ENCODE data around the gene MAP2K3. TPM values are rescaled to one million over a fixed set of nuclear protein-coding genes. Genes with fewer than 3 reads are reported as not detected.
"Not testable (repeated sequence)": the region's sequence is repeated elsewhere in the genome, so short reads cannot be mapped to it uniquely, and the experiment has no call there.

Gene MAP2K3
- total RNA-seq, 2 experiments from 2014 or later = 27.8 to 71.5 TPM

DNA sequence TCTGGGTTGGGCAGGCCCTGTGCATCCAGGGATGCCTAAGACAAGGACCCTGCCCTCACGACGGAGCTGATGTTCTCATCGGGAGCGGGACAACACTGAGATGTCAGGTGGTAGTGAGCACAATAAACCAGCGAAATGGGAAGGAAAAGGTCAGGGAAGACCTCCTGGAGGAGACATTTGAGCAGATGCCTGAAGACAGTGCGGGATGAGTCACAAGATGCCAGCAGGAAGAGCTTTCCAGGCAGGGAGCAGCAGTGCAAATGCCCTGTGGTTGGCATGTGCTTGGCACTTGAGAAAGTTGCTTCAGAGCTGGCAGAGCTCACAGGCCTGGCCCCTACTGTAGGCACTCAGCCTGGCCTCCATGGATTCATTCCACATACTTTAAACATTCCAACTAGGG, 63.1 kb downstream of the MAP2K3 start:
- BruUV-seq (replicated peaks) = not testable (repeated sequence)

GRCh38 chr17:21348081-21348925, 63.8 kb downstream of the MAP2K3 start:
- Histone ChIP-seq H3K27ac (ENCODE audit: low read depth, low read length, poor library complexity, severe bottlenecking) (peak overlapping the region; percentile 74), H3K4me1 (ENCODE audit: insufficient read depth, low read length, poor library complexity, severe bottlenecking) (peaks cover 53% of the 10 kb centered on the region), H3K4me2 (ENCODE audit: low read length) (peak overlapping the region; percentile 52)
- intact Hi-C loops (cut with micrococcal nuclease; ENCODE audit: unreplicated experiment); H4K20me1 ChIP-seq (ENCODE audit: insufficient read depth, low read length); H3K79me2 ChIP-seq (ENCODE audit: insufficient read depth, low read depth, low read length); POLR2A ChIA-PET; BruUV-seq (replicated peaks); H3K4me3 ChIP-seq (ENCODE audit: low read depth, low read length, poor library complexity, severe bottlenecking); CTCF ChIA-PET (ENCODE audit: unreplicated experiment); H3K9me3 ChIP-seq (ENCODE audit: low read length); H3K9me2 ChIP-seq (ENCODE audit: insufficient read depth, low read length); H3K36me3 ChIP-seq (ENCODE audit: insufficient read depth, low read length); H2AFZ ChIP-seq (ENCODE audit: low read length): not testable (repeated sequence)
- peak; percentile 70 for DNase-seq (ENCODE audit: low spot score)

More for the DNA sequence above, 63.1 kb downstream of the MAP2K3 start:
- intact Hi-C loops (cut with micrococcal nuclease; ENCODE audit: unreplicated experiment); H4K20me1 ChIP-seq (ENCODE audit: insufficient read depth, low read length); H2AFZ ChIP-seq (ENCODE audit: low read length); H3K79me2 ChIP-seq (ENCODE audit: insufficient read depth, low read depth, low read length); H3K36me3 ChIP-seq (ENCODE audit: insufficient read depth, low read length); H3K9me2 ChIP-seq (ENCODE audit: insufficient read depth, low read length); DNase-seq (ENCODE audit: low spot score); H3K4me2 ChIP-seq (ENCODE audit: low read length); H3K27ac ChIP-seq (ENCODE audit: low read depth, low read length, poor library complexity, severe bottlenecking); H3K4me3 ChIP-seq (ENCODE audit: low read depth, low read length, poor library complexity, severe bottlenecking); H3K9me3 ChIP-seq (ENCODE audit: low read length); CTCF ChIA-PET (ENCODE audit: unreplicated experiment); POLR2A ChIA-PET: not testable (repeated sequence)
- H3K4me1 ChIP-seq (ENCODE audit: insufficient read depth, low read length, poor library complexity, severe bottlenecking) = peaks cover 53% of the 10 kb centered on the region

DNA sequence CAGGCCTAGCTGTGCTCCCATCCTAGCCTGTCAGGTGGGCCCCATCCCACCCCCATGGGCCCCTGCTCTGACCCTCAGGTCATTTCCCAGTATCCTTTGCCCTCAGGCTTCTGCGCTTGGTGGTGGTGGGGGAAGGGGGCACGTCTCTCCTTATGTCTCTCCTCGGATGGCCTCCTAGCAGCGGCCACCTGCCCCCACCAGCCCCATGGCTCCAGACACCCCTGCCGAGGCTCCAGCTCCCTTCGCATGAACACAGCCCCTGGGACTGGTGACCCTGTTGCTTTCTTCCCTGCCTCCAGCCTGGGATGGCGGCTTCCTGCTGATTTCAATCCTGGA, 64.4 kb downstream of the MAP2K3 start:
- Histone ChIP-seq H3K4me2 (ENCODE audit: low read length) (0 out of 2 replicates have a peak overlapping the region, but pooled peaks have one; percentile 52), H3K4me1 (ENCODE audit: insufficient read depth, low read length, poor library complexity, severe bottlenecking) (peaks cover 53% of the 10 kb centered on the region), H3K27ac (ENCODE audit: low read depth, low read length, poor library complexity, severe bottlenecking) (peak overlapping the region; percentile 74)
- POLR2A ChIA-PET; DNase-seq (ENCODE audit: low spot score); CTCF ChIA-PET (ENCODE audit: unreplicated experiment); H2AFZ ChIP-seq (ENCODE audit: low read length); H3K79me2 ChIP-seq (ENCODE audit: insufficient read depth, low read depth, low read length); intact Hi-C loops (cut with micrococcal nuclease; ENCODE audit: unreplicated experiment); H4K20me1 ChIP-seq (ENCODE audit: insufficient read depth, low read length); H3K4me3 ChIP-seq (ENCODE audit: low read depth, low read length, poor library complexity, severe bottlenecking); H3K9me2 ChIP-seq (ENCODE audit: insufficient read depth, low read length); H3K36me3 ChIP-seq (ENCODE audit: insufficient read depth, low read length); H3K9me3 ChIP-seq (ENCODE audit: low read length); BruUV-seq (replicated peaks): not testable (repeated sequence)

DNA sequence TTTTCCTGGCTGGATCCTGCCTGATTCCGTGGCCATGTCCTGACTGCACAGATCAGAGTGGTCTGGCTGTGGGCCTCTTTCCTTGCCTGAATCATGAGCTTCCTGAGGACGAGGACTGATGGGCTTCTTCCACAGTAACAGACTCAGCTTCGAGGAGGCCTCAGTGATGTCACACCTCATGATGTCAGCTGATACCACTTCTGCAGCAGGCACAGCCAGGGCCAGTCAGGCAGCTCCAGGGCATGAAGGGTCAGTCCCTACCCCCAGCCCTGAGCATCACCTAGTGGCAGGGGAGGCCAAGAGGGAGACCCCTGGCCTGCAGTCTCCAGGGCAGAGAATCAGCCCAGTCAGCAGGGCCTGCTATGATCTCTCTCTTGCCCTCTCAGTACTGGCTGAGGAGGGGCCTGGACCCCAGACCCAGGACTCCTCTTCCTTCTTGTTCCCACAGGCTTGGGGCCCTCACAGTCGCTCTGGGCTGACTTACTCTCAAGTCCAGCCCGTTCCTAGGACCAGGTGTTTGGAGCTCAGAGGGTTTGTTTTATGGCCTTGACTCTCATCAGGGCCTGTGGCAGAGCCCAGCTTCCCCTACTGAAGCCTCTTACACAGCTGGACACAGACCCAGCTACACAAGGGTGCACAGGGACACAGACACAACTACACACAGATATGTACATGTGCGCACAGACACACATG, 65.0 kb downstream of the MAP2K3 start:
- intact Hi-C loops (cut with micrococcal nuclease; ENCODE audit: unreplicated experiment) = not testable (repeated sequence)

DNA sequence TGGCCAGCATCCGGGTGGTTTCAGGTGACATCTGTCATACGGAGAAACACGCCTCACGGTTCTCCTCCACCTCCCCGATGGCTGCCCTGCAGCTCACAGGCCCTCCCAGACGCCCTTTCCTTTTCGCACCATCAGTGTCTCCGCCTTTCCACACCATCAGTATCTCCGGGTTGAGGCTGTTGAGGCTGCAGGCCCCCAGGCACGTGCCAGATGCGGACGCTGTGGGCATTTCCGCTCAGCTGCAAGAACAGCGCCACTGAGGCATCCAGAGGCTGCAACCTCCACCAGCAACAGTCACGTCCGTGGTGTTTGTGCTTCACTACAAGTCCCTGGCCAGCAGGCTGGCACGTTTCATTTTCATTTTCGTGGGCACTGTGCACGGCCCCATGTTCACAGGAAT, 66.0 kb downstream of the MAP2K3 start:
- POLR2A ChIA-PET = interaction anchor here (1.6 kb wide), 1 partner anchor 10 kb away, joined by 3 read pairs; no protein-coding TSS in a partner anchor

More for the DNA sequence above, 65.0 kb downstream of the MAP2K3 start:
- H2AFZ ChIP-seq (ENCODE audit: low read length); H4K20me1 ChIP-seq (ENCODE audit: insufficient read depth, low read length); POLR2A ChIA-PET; CTCF ChIA-PET (ENCODE audit: unreplicated experiment); H3K79me2 ChIP-seq (ENCODE audit: insufficient read depth, low read depth, low read length); H3K9me2 ChIP-seq (ENCODE audit: insufficient read depth, low read length); H3K36me3 ChIP-seq (ENCODE audit: insufficient read depth, low read length); H3K9me3 ChIP-seq (ENCODE audit: low read length); H3K4me3 ChIP-seq (ENCODE audit: low read depth, low read length, poor library complexity, severe bottlenecking); BruUV-seq (replicated peaks): not testable (repeated sequence)
- Histone ChIP-seq H3K4me2 (ENCODE audit: low read length) (peak overlapping the region; percentile 14; the same call in 1 of the 2 replicates), H3K27ac (ENCODE audit: low read depth, low read length, poor library complexity, severe bottlenecking) (peak overlapping the region; percentile 74), H3K4me1 (ENCODE audit: insufficient read depth, low read length, poor library complexity, severe bottlenecking) (peaks cover 49% of the 10 kb centered on the region)
- peak; percentile 39 for DNase-seq (ENCODE audit: low spot score)

More for the DNA sequence above, 66.0 kb downstream of the MAP2K3 start:
- H3K27ac ChIP-seq (ENCODE audit: low read depth, low read length, poor library complexity, severe bottlenecking); H3K9me3 ChIP-seq (ENCODE audit: low read length); BruUV-seq (replicated peaks); H3K4me2 ChIP-seq (ENCODE audit: low read length); H3K9me2 ChIP-seq (ENCODE audit: insufficient read depth, low read length); CTCF ChIA-PET (ENCODE audit: unreplicated experiment); H3K36me3 ChIP-seq (ENCODE audit: insufficient read depth, low read length); H4K20me1 ChIP-seq (ENCODE audit: insufficient read depth, low read length); H2AFZ ChIP-seq (ENCODE audit: low read length); intact Hi-C loops (cut with micrococcal nuclease; ENCODE audit: unreplicated experiment); H3K4me3 ChIP-seq (ENCODE audit: low read depth, low read length, poor library complexity, severe bottlenecking); H3K79me2 ChIP-seq (ENCODE audit: insufficient read depth, low read depth, low read length): not testable (repeated sequence)
- H3K4me1 ChIP-seq (ENCODE audit: insufficient read depth, low read length, poor library complexity, severe bottlenecking) = peaks cover 39% of the 10 kb centered on the region
- peak; percentile 23 for DNase-seq (ENCODE audit: low spot score)
